Activated T-cell treated with anti-CD3 and anti-CD28 coated beads, Interleukin-2, amount 50 U/mL, for 4 hours (primary cell): ENCODE data around the gene ZNF506. TPM values are rescaled to one million over a fixed set of nuclear protein-coding genes. Genes with fewer than 3 reads are reported as not detected.
"Not testable (repeated sequence)": the region's sequence is repeated elsewhere in the genome, so short reads cannot be mapped to it uniquely, and the experiment has no call there.

Experiments
- ATAC-seq, 2 donors: fragments of 200-7000 bp; cut with Tn5 transposase; one replicate each; pipeline ENCODE4 v1.10.0; 2021
- DNase-seq: peaks from one replicate; pipeline ENCODE4 v3.0.0-alpha.2; 2020
- H3K27me3 Mint-ChIP-seq: one replicate; pipeline ENCODE4 v1.8.0; 2021; ENCODE audit warnings: low read depth, mixed read lengths
- H3K36me3 Mint-ChIP-seq: one replicate; pipeline ENCODE4 v1.8.0; 2022; ENCODE audit warnings: mixed read lengths; ENCODE audit not compliant: insufficient read depth
- H3K4me1 Mint-ChIP-seq: one replicate; pipeline ENCODE4 v1.8.0; 2021; ENCODE audit warnings: low read depth, mixed read lengths
- H3K4me3 Mint-ChIP-seq: one replicate; pipeline ENCODE4 v1.8.0; 2021; ENCODE audit warnings: mild to moderate bottlenecking, moderate library complexity, mixed read lengths
- H3K9me3 Mint-ChIP-seq: one replicate; pipeline ENCODE4 v1.8.0; 2021; ENCODE audit warnings: mixed read lengths
- total RNA-seq, 3 donors: library from RNA; stranded (reverse); gene quantifications; one replicate each; pipeline ENCODE4 v1.2.1, GENCODE V29; 2021

Gene ZNF506
- total RNA-seq, 3 donors from 2014 or later, result 11.6 to 17.0 (median 16.6) TPM

- ATAC-seq, H3K9me3 Mint-ChIP-seq, H3K36me3 Mint-ChIP-seq, H3K4me3 Mint-ChIP-seq, H3K27me3 Mint-ChIP-seq, DNase-seq, H3K4me1 Mint-ChIP-seq: not testable (repeated sequence)
Observed at GRCh38 chr19:19743921-19744320, 77.6 kb downstream of the ZNF506 start.

GRCh38 chr19:19743176-19743575, 78.4 kb downstream of the ZNF506 start:
- H3K4me1 Mint-ChIP-seq, result no peaks in the 10 kb centered on the region
- no peaks in the 10 kb centered on the region for H3K27me3 Mint-ChIP-seq
- no peaks in the 10 kb centered on the region for H3K36me3 Mint-ChIP-seq
- no peak for ATAC-seq
- DNase-seq, result no peak
- H3K9me3 Mint-ChIP-seq, result no peaks in the 10 kb centered on the region
- H3K4me3 Mint-ChIP-seq, result no peak overlapping the region

GRCh38 chr19:19742773-19743172, 78.8 kb downstream of the ZNF506 start:
- Mint-ChIP-seq H3K4me1 (no peaks in the 10 kb centered on the region), H3K27me3 (no peaks in the 10 kb centered on the region), H3K9me3 (no peaks in the 10 kb centered on the region), H3K36me3 (no peaks in the 10 kb centered on the region), H3K4me3 (no peak overlapping the region)
- no peak for DNase-seq
- ATAC-seq, result no peak

Other genes with a start within 250 kb of the ZNF506 start
- 10 to 100 TPM in 1 of 3 donors, 1 to 10 TPM in 2; 8.9 to 12.1 (median 9.2) TPM for gene PBX4, start 203.1 kb downstream of the ZNF506 start, total RNA-seq
- 10 to 100 TPM in 2 of 3 donors, 1 to 10 TPM in 1; 9.4 to 15.1 (median 14.7) TPM for gene LPAR2, start 193.5 kb downstream of the ZNF506 start, total RNA-seq
- 10 to 100 TPM; 38.7 to 43.4 (median 42.1) TPM for gene GMIP, start 178.1 kb downstream of the ZNF506 start, total RNA-seq
- gene ATP13A1, start 158.1 kb downstream of the ZNF506 start, total RNA-seq, result 100 to 1,000 TPM; 101 to 108 (median 102) TPM
- gene ZNF101, start 152.9 kb downstream of the ZNF506 start, total RNA-seq, result 10 to 100 TPM; 29.2 to 33.2 (median 29.4) TPM
- 1 to 10 TPM; 2.6 to 4.1 (median 3.4) TPM for gene ZNF14, start 88.6 kb downstream of the ZNF506 start, total RNA-seq
- gene ZNF253, start 44.1 kb upstream of the ZNF506 start, total RNA-seq, result 1 to 10 TPM; 3.2 to 4.7 (median 4.4) TPM
- 1 to 10 TPM; 2.6 to 3.3 (median 2.7) TPM for gene ZNF93, start 79.2 kb upstream of the ZNF506 start, total RNA-seq
- gene ZNF682, start 217.8 kb upstream of the ZNF506 start, total RNA-seq, result 1 to 10 TPM; 6.2 to 8.9 (median 8.7) TPM